GM21529 (cell line): ENCODE results near the gene FRMD4B.
"Not testable (repeated sequence)": the region's sequence is repeated elsewhere in the genome, so short reads cannot be mapped to it uniquely, and the experiment has no call there.

Source experiments
- ATAC-seq: cut with Tn5 transposase; IDR thresholded peaks from one replicate; pipeline ENCODE4 v1.9.1; 2021; ENCODE audit not compliant: unreplicated experiment

The FRMD4B gene

GRCh38 chr3:69290430-69290829 lies 95.5 kb downstream of the FRMD4B start:
- no peak for ATAC-seq

GRCh38 chr3:69290006-69290405 lies 95.9 kb downstream of the FRMD4B start:
- ATAC-seq, result no peak

- ATAC-seq, result peak; percentile 89
These were observed 97.6 kb downstream of the FRMD4B start for GRCh38 chr3:69288161-69288895.

- ATAC-seq, result no peak
These were observed 101.8 kb downstream of the FRMD4B start for GRCh38 chr3:69283913-69284611.

- ATAC-seq, result no peak
These were observed 102.4 kb downstream of the FRMD4B start for GRCh38 chr3:69283496-69283895.

GRCh38 chr3:69282181-69282580 lies 103.7 kb downstream of the FRMD4B start:
- no peak for ATAC-seq

GRCh38 chr3:69277403-69277802 lies 108.5 kb downstream of the FRMD4B start:
- ATAC-seq, result not testable (repeated sequence)

- no peak for ATAC-seq
These were observed 109.0 kb downstream of the FRMD4B start for GRCh38 chr3:69276884-69277283.

GRCh38 chr3:69276191-69276590 lies 109.7 kb downstream of the FRMD4B start:
- not testable (repeated sequence) for ATAC-seq

GRCh38 chr3:69273896-69274295 lies 112.0 kb downstream of the FRMD4B start:
- ATAC-seq, result no peak

GRCh38 chr3:69272556-69272955 lies 113.3 kb downstream of the FRMD4B start:
- no peak for ATAC-seq

GRCh38 chr3:69271098-69271497 lies 114.8 kb downstream of the FRMD4B start:
- ATAC-seq, result no peak

GRCh38 chr3:69266585-69266984 lies 119.3 kb downstream of the FRMD4B start:
- no peak for ATAC-seq

- ATAC-seq, result not testable (repeated sequence)
These were observed 119.8 kb downstream of the FRMD4B start for GRCh38 chr3:69266071-69266470.

- not testable (repeated sequence) for ATAC-seq
These were observed 125.0 kb downstream of the FRMD4B start for GRCh38 chr3:69260843-69261405.

- ATAC-seq, result no peak
These were observed 125.6 kb downstream of the FRMD4B start for GRCh38 chr3:69260216-69260787.

- ATAC-seq, result no peak
These were observed 126.8 kb downstream of the FRMD4B start for GRCh38 chr3:69259125-69259524.

GRCh38 chr3:69255928-69256327 lies 130.0 kb downstream of the FRMD4B start:
- no peak for ATAC-seq

GRCh38 chr3:69254351-69254750 lies 131.5 kb downstream of the FRMD4B start:
- no peak for ATAC-seq

GRCh38 chr3:69252631-69253030 lies 133.3 kb downstream of the FRMD4B start:
- no peak for ATAC-seq

- ATAC-seq, result no peak
These were observed 133.7 kb downstream of the FRMD4B start for GRCh38 chr3:69252141-69252540.
